Measurements from ENCODE around the gene APH1A.

- TF ChIP-seq, protein P1, sequence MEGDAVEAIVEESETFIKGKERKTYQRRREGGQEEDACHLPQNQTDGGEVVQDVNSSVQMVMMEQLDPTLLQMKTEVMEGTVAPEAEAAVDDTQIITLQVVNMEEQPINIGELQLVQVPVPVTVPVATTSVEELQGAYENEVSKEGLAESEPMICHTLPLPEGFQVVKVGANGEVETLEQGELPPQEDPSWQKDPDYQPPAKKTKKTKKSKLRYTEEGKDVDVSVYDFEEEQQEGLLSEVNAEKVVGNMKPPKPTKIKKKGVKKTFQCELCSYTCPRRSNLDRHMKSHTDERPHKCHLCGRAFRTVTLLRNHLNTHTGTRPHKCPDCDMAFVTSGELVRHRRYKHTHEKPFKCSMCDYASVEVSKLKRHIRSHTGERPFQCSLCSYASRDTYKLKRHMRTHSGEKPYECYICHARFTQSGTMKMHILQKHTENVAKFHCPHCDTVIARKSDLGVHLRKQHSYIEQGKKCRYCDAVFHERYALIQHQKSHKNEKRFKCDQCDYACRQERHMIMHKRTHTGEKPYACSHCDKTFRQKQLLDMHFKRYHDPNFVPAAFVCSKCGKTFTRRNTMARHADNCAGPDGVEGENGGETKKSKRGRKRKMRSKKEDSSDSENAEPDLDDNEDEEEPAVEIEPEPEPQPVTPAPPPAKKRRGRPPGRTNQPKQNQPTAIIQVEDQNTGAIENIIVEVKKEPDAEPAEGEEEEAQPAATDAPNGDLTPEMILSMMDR (IDR thresholded peaks at IDR 0.05) = no peak
- peak; percentile 70 for TF ChIP-seq POLR2A (IDR thresholded peaks at IDR 0.05)
These were observed 34.1 kb downstream of the APH1A start for GRCh38 chr1:150234566-150235293.
